Measurements from ENCODE around the gene BAZ2A. TPM values are rescaled to one million over a fixed set of nuclear protein-coding genes. Genes with fewer than 3 reads are reported as not detected.

The BAZ2A gene
- total RNA-seq, 1 donor from 2014 or later: 105 TPM

GRCh38 chr12:56599797-56600196 lies 30.3 kb downstream of the BAZ2A start:
- H3K36me3 Mint-ChIP-seq: peaks cover 48% of the 10 kb centered on the region

GRCh38 chr12:56599041-56599440 lies 31.1 kb downstream of the BAZ2A start:
- no peak for DNase-seq (ENCODE audit: low spot score in 2 of 2, unreplicated experiment in 2 of 2)
- Mint-ChIP-seq H3K27ac (no peak overlapping the region), H3K27me3 (ENCODE audit: low read depth) (no peaks in the 10 kb centered on the region), H3K36me3 (peaks cover 40% of the 10 kb centered on the region), H3K9me3 (no peaks in the 10 kb centered on the region), H3K4me1 (peaks cover 14% of the 10 kb centered on the region), H3K4me3 (no peak overlapping the region)
- no peak for TF ChIP-seq CTCF (IDR thresholded peaks at IDR 0.05; ENCODE audit: unreplicated experiment)

More at GRCh38 chr12:56599797-56600196, 30.3 kb downstream of the BAZ2A start:
- no peaks in the 10 kb centered on the region for H3K9me3 Mint-ChIP-seq
- no peaks in the 10 kb centered on the region for H3K27me3 Mint-ChIP-seq (ENCODE audit: low read depth)
- no peak overlapping the region for H3K4me3 Mint-ChIP-seq
- no peak overlapping the region for H3K27ac Mint-ChIP-seq
- no peak for TF ChIP-seq CTCF (IDR thresholded peaks at IDR 0.05; ENCODE audit: unreplicated experiment)
- peaks cover 7% of the 10 kb centered on the region for H3K4me1 Mint-ChIP-seq
- DNase-seq (ENCODE audit: low spot score in 2 of 2, unreplicated experiment in 2 of 2): no peak

GRCh38 chr12:56596815-56597214 lies 33.3 kb downstream of the BAZ2A start:
- Mint-ChIP-seq H3K27ac (peak overlapping the region; percentile 64), H3K4me1 (peaks cover 23% of the 10 kb centered on the region), H3K36me3 (peaks cover 24% of the 10 kb centered on the region), H3K4me3 (no peak overlapping the region), H3K9me3 (no peaks in the 10 kb centered on the region), H3K27me3 (ENCODE audit: low read depth) (no peaks in the 10 kb centered on the region)
- no peak for DNase-seq (ENCODE audit: low spot score in 2 of 2, unreplicated experiment in 2 of 2)
- TF ChIP-seq CTCF (IDR thresholded peaks at IDR 0.05; ENCODE audit: unreplicated experiment): no peak

GRCh38 chr12:56593909-56594621 lies 36.1 kb downstream of the BAZ2A start:
- peak; percentile 67 for TF ChIP-seq CTCF (IDR thresholded peaks at IDR 0.05; ENCODE audit: unreplicated experiment)
- peaks cover 25% of the 10 kb centered on the region for H3K4me1 Mint-ChIP-seq
- no peak overlapping the region for H3K4me3 Mint-ChIP-seq
- no peaks in the 10 kb centered on the region for H3K9me3 Mint-ChIP-seq
- peak overlapping the region; percentile 92 for H3K27ac Mint-ChIP-seq
- peak; percentile 27 to 68 for DNase-seq (ENCODE audit: low spot score in 2 of 2, unreplicated experiment in 2 of 2)
- no peaks in the 10 kb centered on the region for H3K27me3 Mint-ChIP-seq (ENCODE audit: low read depth)
- H3K36me3 Mint-ChIP-seq: peaks cover 16% of the 10 kb centered on the region

- Mint-ChIP-seq H3K9me3 (no peaks in the 10 kb centered on the region), H3K36me3 (peaks cover 25% of the 10 kb centered on the region), H3K27me3 (ENCODE audit: low read depth) (no peaks in the 10 kb centered on the region), H3K4me1 (peaks cover 22% of the 10 kb centered on the region), H3K27ac (peak overlapping the region; percentile 57), H3K4me3 (no peak overlapping the region)
- DNase-seq (ENCODE audit: low spot score in 2 of 2, unreplicated experiment in 2 of 2): no peak
- no peak for TF ChIP-seq CTCF (IDR thresholded peaks at IDR 0.05; ENCODE audit: unreplicated experiment)
Measured at GRCh38 chr12:56591961-56592360, 38.2 kb downstream of the BAZ2A start.
